ENCODE measurements around the gene CISD2. TPM values are rescaled to one million over a fixed set of nuclear protein-coding genes. Genes with fewer than 3 reads are reported as not detected.
A peak's percentile ranks its signal among the peaks of the same experiment; 100 is the strongest.
"Not testable (repeated sequence)": the region's sequence is repeated elsewhere in the genome, so short reads cannot be mapped to it uniquely, and the experiment has no call there.

CISD2 gene
- polyA plus RNA-seq, 5 donors: 30.2 to 44.0 (median 35.3) TPM

- no peak for DNase-seq
Measured at GRCh38 chr4:102843938-102844337, 24.9 kb upstream of the CISD2 start.

GRCh38 chr4:102847687-102848086 is 21.1 kb upstream of the CISD2 start:
- DNase-seq: no peak

- no peak for DNase-seq
Measured at GRCh38 chr4:102849579-102850104, 19.1 kb upstream of the CISD2 start.

- no peak for DNase-seq
Measured at GRCh38 chr4:102850370-102850769, 18.4 kb upstream of the CISD2 start.

GRCh38 chr4:102858828-102859464 is 9.8 kb upstream of the CISD2 start:
- DNase-seq: no peak

GRCh38 chr4:102860611-102861324 is 8.0 kb upstream of the CISD2 start:
- no peak for DNase-seq

- no peak for DNase-seq
Measured at GRCh38 chr4:102862016-102862415, 6.8 kb upstream of the CISD2 start.

- no peak for DNase-seq
Measured at GRCh38 chr4:102862747-102863146, 6.0 kb upstream of the CISD2 start.

GRCh38 chr4:102865327-102865726 is 3.5 kb upstream of the CISD2 start:
- DNase-seq: not testable (repeated sequence)

GRCh38 chr4:102867278-102868152 is 1.3 kb upstream of the CISD2 start:
- no peak for DNase-seq

- DNase-seq: no peak
Measured at GRCh38 chr4:102868153-102868780, 525 bp upstream of the CISD2 start.

GRCh38 chr4:102869569-102870197 is 891 bp downstream of the CISD2 start:
- no peak for DNase-seq

- DNase-seq: no peak
Measured at GRCh38 chr4:102871772-102872171, 3.0 kb downstream of the CISD2 start.

- DNase-seq: not testable (repeated sequence)
Measured at GRCh38 chr4:102877477-102878106, 8.8 kb downstream of the CISD2 start.

- not testable (repeated sequence) for DNase-seq
Measured at GRCh38 chr4:102878349-102878748, 9.6 kb downstream of the CISD2 start.

- DNase-seq: no peak
Measured at GRCh38 chr4:102878901-102879300, 10.1 kb downstream of the CISD2 start.

- DNase-seq: peak in 1 of 2 donors; percentile 25
Measured at GRCh38 chr4:102881343-102881742, 12.6 kb downstream of the CISD2 start.

- DNase-seq: no peak
Measured at GRCh38 chr4:102883278-102883677, 14.5 kb downstream of the CISD2 start.

GRCh38 chr4:102888570-102888969 is 19.8 kb downstream of the CISD2 start:
- DNase-seq: not testable (repeated sequence)

- not testable (repeated sequence) for DNase-seq
Measured at GRCh38 chr4:102889866-102890265, 21.1 kb downstream of the CISD2 start.

GRCh38 chr4:102896547-102896946 is 27.8 kb downstream of the CISD2 start:
- DNase-seq: not testable (repeated sequence)

Data from right lung (tissue), 5 donors.